B cell (primary cell): ENCODE data around the gene LSM7. TPM values are rescaled to one million over a fixed set of nuclear protein-coding genes. Genes with fewer than 3 reads are reported as not detected.

Source experiments
- ATAC-seq: fragments of 200-7000 bp; cut with Tn5 transposase; one replicate; pipeline ENCODE4 v1.10.0; 2021; ENCODE audit warnings: low read depth, mild to moderate bottlenecking, moderate number of reproducible peaks, moderate library complexity
- CTCF ChIA-PET: fragments of 350-600 bp; sonication (Branson Sonifier 250); formaldehyde crosslinking; loops from one replicate; lab custom pipeline; 2021; ENCODE audit warnings: antibody characterized with exemption, inconsistent platforms; lab: Charles Lee
- POLR2A ChIA-PET: fragments of 350-600 bp; sonication (Branson Sonifier 250); formaldehyde crosslinking; loops from one replicate; lab custom pipeline; 2021; ENCODE audit warnings: antibody characterized with exemption; lab: Charles Lee
- DNase-seq: peaks from one replicate; pipeline ENCODE4 v3.0.0; 2013
- H2AFZ ChIP-seq: 2 replicates; pipeline ENCODE4 v1.6.1; 2012; ENCODE audit warnings: mild to moderate bottlenecking, low read depth, low read length; ENCODE audit not compliant: insufficient read depth, poor library complexity, severe bottlenecking
- H3K27ac ChIP-seq, 2 donors: 1 replicate in 1 of 2; 2 replicates in 1 of 2; pipeline ENCODE4 v1.5.1; 2012 to 2013; ENCODE audit warnings: low read length in 2 of 2, mild to moderate bottlenecking in 2 of 2, moderate library complexity in 1 of 2
- H3K27me3 ChIP-seq, 4 experiments: fragments of 200-600 bp in 1 of 4; sonication (generic) in 1 of 4; replicated peaks in 1 of 4; 1 replicate in 2 of 4; 2 replicates in 2 of 4; pipeline versions ENCODE4 v1.6.1 to v1.7.0; 2013 to 2016; ENCODE audit warnings: low read length in 3 of 4, mild to moderate bottlenecking in 2 of 4, mixed read lengths in 1 of 4, moderate library complexity in 1 of 4; ENCODE audit not compliant: insufficient read depth in 4 of 4, control insufficient read depth in 3 of 4; ENCODE audit errors: control extremely low read depth in 1 of 4
- H3K36me3 ChIP-seq, 2 experiments: replicated peaks in 1 of 2; 1 replicate in 1 of 2; 2 replicates in 1 of 2; pipeline versions ENCODE4 v1.6.1 to v1.7.1; 2013; ENCODE audit warnings: low read length in 1 of 2; ENCODE audit not compliant: insufficient read depth in 2 of 2, control insufficient read depth in 1 of 2; ENCODE audit errors: control extremely low read depth in 1 of 2, extremely low read depth in 1 of 2
- H3K4me1 ChIP-seq, 2 donors: fragments of 200-600 bp in 1 of 2; sonication (generic) in 1 of 2; 1 replicate in 1 of 2; 2 replicates in 1 of 2; pipeline versions ENCODE4 v1.5.1 to v1.6.1; 2013 to 2017; ENCODE audit warnings: low read length in 2 of 2; ENCODE audit not compliant: control insufficient read depth in 2 of 2, insufficient read depth in 2 of 2
- H3K4me2 ChIP-seq: replicated peaks from 2 replicates; pipeline ENCODE3; 2012; ENCODE audit warnings: mild to moderate bottlenecking, low read depth, low read length; ENCODE audit not compliant: poor library complexity, severe bottlenecking
- H3K4me3 ChIP-seq, 5 experiments: fragments of 200-600 bp in 1 of 5; sonication (generic) in 1 of 5; 1 replicate in 3 of 5; 2 replicates in 2 of 5; pipeline versions ENCODE4 v1.5.1 to v1.7.0; 2011 to 2016; ENCODE audit warnings: low read length in 4 of 5, mild to moderate bottlenecking in 4 of 5, low read depth in 2 of 5, control low read depth in 1 of 5, moderate library complexity in 1 of 5; ENCODE audit not compliant: insufficient read depth in 1 of 5; ENCODE audit errors: control extremely low read depth in 1 of 5, extremely low read depth in 1 of 5
- H3K79me2 ChIP-seq: fragments of 200-600 bp; sonication (generic); one replicate; pipeline ENCODE4 v1.6.0; 2016; ENCODE audit warnings: low read length; ENCODE audit not compliant: control insufficient read depth, insufficient read depth
- H3K9ac ChIP-seq: fragments of 200-600 bp; sonication (generic); 2 replicates; pipeline ENCODE4 v1.6.1; 2017; ENCODE audit warnings: mild to moderate bottlenecking, low read length, moderate library complexity
- H3K9me3 ChIP-seq, 3 donors: one replicate each; pipeline versions ENCODE4 v1.6.1 to v1.7.1; 2013; ENCODE audit warnings: low read length in 2 of 3; ENCODE audit not compliant: control insufficient read depth in 2 of 3, insufficient read depth in 1 of 3; ENCODE audit errors: control extremely low read depth in 1 of 3
- H4K20me1 ChIP-seq: 2 replicates; pipeline ENCODE4 v1.6.0; 2012; ENCODE audit warnings: mild to moderate bottlenecking, low read length; ENCODE audit not compliant: insufficient read depth, control insufficient read depth, poor library complexity, severe bottlenecking
- H3K27ac Mint-ChIP-seq: one replicate; pipeline ENCODE4 v1.8.0; 2021; ENCODE audit warnings: mixed read lengths
- H3K27me3 Mint-ChIP-seq: one replicate; pipeline ENCODE4 v1.8.0; 2021; ENCODE audit warnings: mixed read lengths
- H3K4me1 Mint-ChIP-seq: one replicate; pipeline ENCODE4 v1.8.0; 2021; ENCODE audit warnings: mixed read lengths
- H3K4me3 Mint-ChIP-seq: one replicate; pipeline ENCODE4 v1.8.0; 2021; ENCODE audit warnings: mixed read lengths
- H3K9me3 Mint-ChIP-seq: one replicate; pipeline ENCODE4 v1.8.0; 2022; ENCODE audit warnings: mixed read lengths; ENCODE audit not compliant: insufficient read depth
- CTCF ChIP-seq: fragments of 200-600 bp; IDR thresholded peaks from one replicate; pipeline ENCODE4 v1.8.0; 2022; ENCODE audit warnings: antibody characterized with exemption, mild to moderate bottlenecking
- EZH2 ChIP-seq: IDR thresholded peaks from 2 replicates; pipeline ENCODE4 v1.6.1; 2012; ENCODE audit warnings: borderline replicate concordance, low read depth, mild to moderate bottlenecking, moderate library complexity, low read length; ENCODE audit not compliant: insufficient read depth, poor library complexity, severe bottlenecking
- WGBS: methylation state at CpG from one replicate; pipeline ENCODE4 v1.1.5; 2013; ENCODE audit warnings: missing lambda C conversion rate; ENCODE audit not compliant: insufficient coverage; 5-methylcytosine and 5-hydroxymethylcytosine counted together
- intact Hi-C: fragments of 100-400 bp; cut with micrococcal nuclease; formaldehyde crosslinking; loops from one replicate; pipeline ENCODE4 v1.10.0; 2022
- polyA plus RNA-seq: library from polyadenylated mRNA; depleted of rRNA; stranded (reverse); fragments of >200 nt; gene quantifications from 2 replicates; pipeline ENCODE4 v1.2.3, GENCODE V29; 2012
- total RNA-seq, 2 donors: library from RNA; stranded (reverse); fragments of 120-200 nt in 1 of 2; gene quantifications; 1 replicate in 1 of 2; 2 replicates in 1 of 2; pipeline versions ENCODE4 v1.2.3 to v1.2.4, GENCODE V29; 2013 to 2022

LSM7 gene
- total and polyA plus RNA-seq, 2 donors (not counting 1 experiment from before 2014, with no cell fraction given): 201 to 820 TPM

GRCh38 chr19:2288338-2288817 lies 40.0 kb downstream of the LSM7 start:
- CTCF ChIA-PET: interaction anchor here (0.6 to 3.2 kb wide), 17 partner anchors 10 to 192 kb away, joined by 3 to 30 read pairs (median 3); partner anchors contain the start of gene PLEKHJ1
- no peak for TF ChIP-seq EZH2
- no peak for TF ChIP-seq CTCF
- peak overlapping the region; percentile 82 for H3K4me2 ChIP-seq
- H3K79me2 ChIP-seq: peaks cover 45% of the 10 kb centered on the region
- H3K4me3 Mint-ChIP-seq: peak overlapping the region; percentile 97
- ATAC-seq (no peak), DNase-seq (no peak)
- H3K9ac ChIP-seq: no peak overlapping the region
- intact Hi-C loops: loop anchor here (2.0 to 5.0 kb wide), 2 partner anchors 14 to 36 kb away; no protein-coding TSS in a partner anchor
- WGBS: 82% methylated on average over 16 of the region's 17 CpGs
- peak overlapping the region; percentile 87 for H3K27ac Mint-ChIP-seq
- peaks cover 26% of the 10 kb centered on the region for H4K20me1 ChIP-seq
- H3K27ac ChIP-seq: peak overlapping the region; percentile 75 to 81
- H3K36me3 ChIP-seq: peaks cover 0 to 6% of the 10 kb centered on the region in 2 experiments
- peaks cover 32 to 47% of the 10 kb centered on the region in 2 donors for H3K4me1 ChIP-seq
- H3K27me3 Mint-ChIP-seq: no peaks in the 10 kb centered on the region
- peaks cover 38% of the 10 kb centered on the region for H3K4me1 Mint-ChIP-seq
- no peak overlapping the region for H3K4me3 ChIP-seq
- no peaks in the 10 kb centered on the region for H3K9me3 Mint-ChIP-seq
- no peaks in the 10 kb centered on the region for H3K27me3 ChIP-seq
- POLR2A ChIA-PET: interaction anchor here (0.5 to 3.4 kb wide), 17 partner anchors 9 to 934 kb away, joined by 3 to 65 read pairs (median 5); partner anchors contain the start of genes LSM7 and SPPL2B
- H3K9me3 ChIP-seq: no peaks in the 10 kb centered on the region
- H2AFZ ChIP-seq: no peak overlapping the region
